PC-3 (cell line): ENCODE results near the gene UROC1.

Experiments
- EZH2 ChIP-seq: fragments of 300-600 bp; sonication (generic); IDR thresholded peaks from one replicate; pipeline ENCODE4 v1.6.1; 2017; ENCODE audit warnings: antibody characterized with exemption, mild to moderate bottlenecking, low read length; ENCODE audit not compliant: unreplicated experiment
- TF ChIP-seq, protein P1 (sequence below): fragments of 300-600 bp; sonication (generic); conservative IDR thresholded peaks from 2 replicates; pipeline ENCODE4 v1.5.1; 2017; ENCODE audit warnings: antibody characterized with exemption, low read depth, mild to moderate bottlenecking, low read length

DNA sequence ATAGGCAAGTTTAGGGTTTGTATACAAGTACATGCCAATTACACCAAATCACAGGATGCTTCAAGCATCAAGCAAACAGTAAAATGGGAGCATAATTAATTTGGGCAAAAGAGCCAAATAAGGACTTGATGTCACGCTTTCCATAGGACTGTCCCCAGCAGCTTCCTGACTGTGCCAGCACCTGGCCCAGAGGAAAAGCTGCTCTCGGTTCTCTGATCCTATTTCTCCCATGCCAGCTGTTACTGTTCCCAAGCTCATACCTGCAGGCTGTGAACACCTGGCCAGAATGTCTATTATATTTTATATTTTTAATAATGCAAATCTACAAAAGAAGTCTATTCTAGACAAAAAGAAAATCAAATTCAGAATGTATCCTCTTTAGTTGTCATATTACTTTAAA, 54.1 kb downstream of the UROC1 start:
- TF ChIP-seq, protein P1, sequence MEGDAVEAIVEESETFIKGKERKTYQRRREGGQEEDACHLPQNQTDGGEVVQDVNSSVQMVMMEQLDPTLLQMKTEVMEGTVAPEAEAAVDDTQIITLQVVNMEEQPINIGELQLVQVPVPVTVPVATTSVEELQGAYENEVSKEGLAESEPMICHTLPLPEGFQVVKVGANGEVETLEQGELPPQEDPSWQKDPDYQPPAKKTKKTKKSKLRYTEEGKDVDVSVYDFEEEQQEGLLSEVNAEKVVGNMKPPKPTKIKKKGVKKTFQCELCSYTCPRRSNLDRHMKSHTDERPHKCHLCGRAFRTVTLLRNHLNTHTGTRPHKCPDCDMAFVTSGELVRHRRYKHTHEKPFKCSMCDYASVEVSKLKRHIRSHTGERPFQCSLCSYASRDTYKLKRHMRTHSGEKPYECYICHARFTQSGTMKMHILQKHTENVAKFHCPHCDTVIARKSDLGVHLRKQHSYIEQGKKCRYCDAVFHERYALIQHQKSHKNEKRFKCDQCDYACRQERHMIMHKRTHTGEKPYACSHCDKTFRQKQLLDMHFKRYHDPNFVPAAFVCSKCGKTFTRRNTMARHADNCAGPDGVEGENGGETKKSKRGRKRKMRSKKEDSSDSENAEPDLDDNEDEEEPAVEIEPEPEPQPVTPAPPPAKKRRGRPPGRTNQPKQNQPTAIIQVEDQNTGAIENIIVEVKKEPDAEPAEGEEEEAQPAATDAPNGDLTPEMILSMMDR: no peak
- no peak for TF ChIP-seq EZH2
